Measurements from ENCODE around the gene VMA21.

DNA sequence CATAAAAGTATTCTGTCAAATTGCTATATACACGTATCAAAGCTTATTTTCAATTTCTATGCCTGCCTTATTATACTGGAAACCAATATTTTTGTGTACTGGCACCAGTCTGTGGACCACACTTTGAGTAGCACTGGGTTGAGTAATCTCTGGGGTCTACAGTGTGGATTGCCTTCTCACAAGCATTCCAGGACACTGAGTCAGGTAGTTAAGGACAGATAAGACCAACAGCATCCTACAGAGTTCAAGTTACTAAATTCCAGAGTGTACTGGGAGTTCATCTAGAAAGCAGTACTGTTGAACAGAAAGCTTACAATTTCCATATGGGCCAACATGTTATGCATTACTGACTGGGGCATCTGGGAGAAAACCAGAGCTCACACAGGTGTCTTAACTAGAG, 61.8 kb downstream of the VMA21 start:
- TF ChIP-seq, protein P1, sequence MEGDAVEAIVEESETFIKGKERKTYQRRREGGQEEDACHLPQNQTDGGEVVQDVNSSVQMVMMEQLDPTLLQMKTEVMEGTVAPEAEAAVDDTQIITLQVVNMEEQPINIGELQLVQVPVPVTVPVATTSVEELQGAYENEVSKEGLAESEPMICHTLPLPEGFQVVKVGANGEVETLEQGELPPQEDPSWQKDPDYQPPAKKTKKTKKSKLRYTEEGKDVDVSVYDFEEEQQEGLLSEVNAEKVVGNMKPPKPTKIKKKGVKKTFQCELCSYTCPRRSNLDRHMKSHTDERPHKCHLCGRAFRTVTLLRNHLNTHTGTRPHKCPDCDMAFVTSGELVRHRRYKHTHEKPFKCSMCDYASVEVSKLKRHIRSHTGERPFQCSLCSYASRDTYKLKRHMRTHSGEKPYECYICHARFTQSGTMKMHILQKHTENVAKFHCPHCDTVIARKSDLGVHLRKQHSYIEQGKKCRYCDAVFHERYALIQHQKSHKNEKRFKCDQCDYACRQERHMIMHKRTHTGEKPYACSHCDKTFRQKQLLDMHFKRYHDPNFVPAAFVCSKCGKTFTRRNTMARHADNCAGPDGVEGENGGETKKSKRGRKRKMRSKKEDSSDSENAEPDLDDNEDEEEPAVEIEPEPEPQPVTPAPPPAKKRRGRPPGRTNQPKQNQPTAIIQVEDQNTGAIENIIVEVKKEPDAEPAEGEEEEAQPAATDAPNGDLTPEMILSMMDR (IDR thresholded peaks at IDR 0.05; ENCODE audit: insufficient read depth, low read length, poor library complexity, severe bottlenecking) = no peak
- no peak for TF ChIP-seq EZH2phosphoT487 (conservative IDR thresholded peaks at IDR 0.05; ENCODE audit: low read length)
